ENCODE results near the gene PFKFB3.

- TF ChIP-seq, protein P1, sequence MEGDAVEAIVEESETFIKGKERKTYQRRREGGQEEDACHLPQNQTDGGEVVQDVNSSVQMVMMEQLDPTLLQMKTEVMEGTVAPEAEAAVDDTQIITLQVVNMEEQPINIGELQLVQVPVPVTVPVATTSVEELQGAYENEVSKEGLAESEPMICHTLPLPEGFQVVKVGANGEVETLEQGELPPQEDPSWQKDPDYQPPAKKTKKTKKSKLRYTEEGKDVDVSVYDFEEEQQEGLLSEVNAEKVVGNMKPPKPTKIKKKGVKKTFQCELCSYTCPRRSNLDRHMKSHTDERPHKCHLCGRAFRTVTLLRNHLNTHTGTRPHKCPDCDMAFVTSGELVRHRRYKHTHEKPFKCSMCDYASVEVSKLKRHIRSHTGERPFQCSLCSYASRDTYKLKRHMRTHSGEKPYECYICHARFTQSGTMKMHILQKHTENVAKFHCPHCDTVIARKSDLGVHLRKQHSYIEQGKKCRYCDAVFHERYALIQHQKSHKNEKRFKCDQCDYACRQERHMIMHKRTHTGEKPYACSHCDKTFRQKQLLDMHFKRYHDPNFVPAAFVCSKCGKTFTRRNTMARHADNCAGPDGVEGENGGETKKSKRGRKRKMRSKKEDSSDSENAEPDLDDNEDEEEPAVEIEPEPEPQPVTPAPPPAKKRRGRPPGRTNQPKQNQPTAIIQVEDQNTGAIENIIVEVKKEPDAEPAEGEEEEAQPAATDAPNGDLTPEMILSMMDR (IDR thresholded peaks at IDR 0.05; ENCODE audit: insufficient read depth, low read length, poor library complexity, severe bottlenecking), result no peak
- no peak for TF ChIP-seq EZH2phosphoT487 (conservative IDR thresholded peaks at IDR 0.05; ENCODE audit: low read length)
These were observed 18.6 kb downstream of the PFKFB3 start for GRCh38 chr10:6221192-6221940.

Measured in SU-DHL-6 (cell line).